IMR-90 (cell line): Measurements from ENCODE around the gene ITGA6. TPM values are rescaled to one million over a fixed set of nuclear protein-coding genes. Genes with fewer than 3 reads are reported as not detected.

Source experiments
- ATAC-seq: fragments of 200-7000 bp; cut with Tn5 transposase; 2 replicates; pipeline ENCODE4 v1.9.1; 2020; ENCODE audit warnings: low read depth, mild to moderate bottlenecking, moderate library complexity
- BruUV-seq: library from RNA; stranded (reverse); fragments of 400-500 nt; replicated peaks from 2 replicates; lab custom pipeline; 2021; lab: Mats Ljungman, UMichigan
- CTCF ChIA-PET: fragments of 300-600 bp; formaldehyde crosslinking; extraction: SDS; loops from one replicate; lab custom pipeline; 2021; ENCODE audit warnings: antibody characterized with exemption; lab: Yijun Ruan, JAX
- POLR2A ChIA-PET: fragments of 300-600 bp; sonication (Branson Sonifier 250); formaldehyde crosslinking; loops from one replicate; lab custom pipeline; 2022; ENCODE audit warnings: antibody characterized with exemption; ENCODE audit not compliant: unreplicated experiment; lab: Charles Lee
- DNase-seq: peaks from one replicate; pipeline ENCODE4 v3.0.0; 2013
- H2AFZ ChIP-seq: replicated peaks from 2 replicates; pipeline ENCODE3; 2013; ENCODE audit warnings: low read length, mild to moderate bottlenecking; ENCODE audit not compliant: poor library complexity
- H2AK5ac ChIP-seq: 2 replicates; pipeline ENCODE4 v1.6.1; 2013; ENCODE audit warnings: low read depth, low read length, inconsistent platforms
- H2AK9ac ChIP-seq: replicated peaks from 2 replicates; pipeline ENCODE3; 2013; ENCODE audit warnings: mild to moderate bottlenecking, low read depth, low read length, moderate library complexity; ENCODE audit not compliant: poor library complexity
- H2BK120ac ChIP-seq: 2 replicates; pipeline ENCODE4 v1.6.1; 2013; ENCODE audit warnings: low read depth, low read length, inconsistent platforms
- H2BK15ac ChIP-seq: 3 replicates; pipeline ENCODE4 v1.6.1; 2013; ENCODE audit warnings: low read depth, low read length, inconsistent platforms
- H2BK20ac ChIP-seq: 2 replicates; pipeline ENCODE4 v1.6.1; 2013; ENCODE audit warnings: low read depth, mild to moderate bottlenecking, inconsistent platforms, low read length, moderate library complexity
- H2BK5ac ChIP-seq: 2 replicates; pipeline ENCODE4 v1.6.1; 2013; ENCODE audit warnings: mild to moderate bottlenecking, low read depth, low read length, inconsistent platforms; ENCODE audit not compliant: poor library complexity, severe bottlenecking
- H3K14ac ChIP-seq: replicated peaks from 2 replicates; pipeline ENCODE4 v1.6.1; 2013; ENCODE audit warnings: low read depth, low read length, inconsistent platforms
- H3K18ac ChIP-seq: 2 replicates; pipeline ENCODE4 v1.6.1; 2013; ENCODE audit warnings: low read depth, low read length, control low read depth
- H3K23ac ChIP-seq: 2 replicates; pipeline ENCODE4 v1.6.1; 2013; ENCODE audit warnings: low read depth, low read length, inconsistent platforms
- H3K27ac ChIP-seq: 2 replicates; pipeline ENCODE4 v1.5.1; 2013; ENCODE audit warnings: mild to moderate bottlenecking, control low read depth, low read length; ENCODE audit not compliant: insufficient read depth
- H3K27me3 ChIP-seq: 2 replicates; pipeline ENCODE4 v1.6.1; 2013; ENCODE audit warnings: low read length; ENCODE audit not compliant: control insufficient read depth, insufficient read depth
- H3K36me3 ChIP-seq: 2 replicates; pipeline ENCODE4 v1.6.1; 2013; ENCODE audit warnings: low read length, mixed read lengths; ENCODE audit not compliant: control insufficient read depth, insufficient read depth
- H3K4ac ChIP-seq: 2 replicates; pipeline ENCODE4 v1.6.1; 2013; ENCODE audit warnings: low read depth, low read length, inconsistent platforms
- H3K4me1 ChIP-seq: 2 replicates; pipeline ENCODE4 v1.6.1; 2013; ENCODE audit warnings: low read length, mixed read lengths; ENCODE audit not compliant: control insufficient read depth, insufficient read depth
- H3K4me2 ChIP-seq: 2 replicates; pipeline ENCODE4 v1.6.1; 2013; ENCODE audit warnings: low read depth, mild to moderate bottlenecking, control low read depth, low read length, moderate library complexity
- H3K4me3 ChIP-seq: 2 replicates; pipeline ENCODE4 v1.5.1; 2013; ENCODE audit warnings: low read depth, mild to moderate bottlenecking, control low read depth, low read length, moderate library complexity; ENCODE audit not compliant: insufficient read depth
- H3K56ac ChIP-seq: 2 replicates; pipeline ENCODE4 v1.6.1; 2013; ENCODE audit warnings: low read length, inconsistent platforms; ENCODE audit not compliant: insufficient read depth; ENCODE audit errors: extremely low read depth
- H3K79me1 ChIP-seq, 2 experiments: 2 replicates each; pipeline ENCODE4 v1.6.1; 2013; ENCODE audit warnings: low read length in 2 of 2, inconsistent platforms in 1 of 2, low read depth in 1 of 2
- H3K9ac ChIP-seq: 2 replicates; pipeline ENCODE4 v1.6.1; 2013; ENCODE audit warnings: low read depth, low read length, control low read depth
- H3K9me1 ChIP-seq: 2 replicates; pipeline ENCODE4 v1.6.1; 2013; ENCODE audit warnings: low read length, inconsistent platforms; ENCODE audit not compliant: insufficient read depth
- H3K9me3 ChIP-seq: 2 replicates; pipeline ENCODE4 v1.6.1; 2013; ENCODE audit warnings: low read length; ENCODE audit not compliant: control insufficient read depth, insufficient read depth
- H4K20me1 ChIP-seq: 2 replicates; pipeline ENCODE4 v1.6.1; 2013; ENCODE audit warnings: low read length, inconsistent platforms; ENCODE audit not compliant: insufficient read depth
- H4K5ac ChIP-seq: 2 replicates; pipeline ENCODE4 v1.6.1; 2013; ENCODE audit warnings: mild to moderate bottlenecking, low read depth, low read length, control low read depth
- H4K8ac ChIP-seq, 2 experiments: 2 replicates each; pipeline ENCODE4 v1.6.1; 2013; ENCODE audit warnings: low read depth in 2 of 2, low read length in 2 of 2, control low read depth in 1 of 2, inconsistent platforms in 1 of 2
- H4K91ac ChIP-seq: 2 replicates; pipeline ENCODE4 v1.6.1; 2013; ENCODE audit warnings: low read depth, low read length, inconsistent platforms; ENCODE audit not compliant: insufficient read depth
- CHD1 ChIP-seq: IDR thresholded peaks from 2 replicates; pipeline ENCODE4 v1.6.1; 2012; ENCODE audit warnings: low read depth, low read length, improper control_type of control experiment
- CTCF ChIP-seq: conservative IDR thresholded peaks from 2 replicates; pipeline ENCODE4 v1.5.1; 2012; ENCODE audit warnings: mild to moderate bottlenecking, low read depth, low read length, improper control_type of control experiment
- ELK1 ChIP-seq: fragments of 150-350 bp; IDR thresholded peaks from 2 replicates; pipeline ENCODE4 v1.6.1; 2016; ENCODE audit warnings: low read depth, mild to moderate bottlenecking, low read length, moderate library complexity, borderline replicate concordance
- FOS ChIP-seq: fragments of 150-350 bp; IDR thresholded peaks from 2 replicates; pipeline ENCODE4 v1.6.1; 2016; ENCODE audit warnings: low read depth, low read length
- MAFK ChIP-seq: IDR thresholded peaks from 2 replicates; pipeline ENCODE4 v1.6.1; 2012; ENCODE audit warnings: low read depth, low read length, improper control_type of control experiment
- MAZ ChIP-seq: IDR thresholded peaks from 2 replicates; pipeline ENCODE4 v1.6.1; 2012; ENCODE audit warnings: low read depth, mild to moderate bottlenecking, low read length, improper control_type of control experiment, moderate library complexity, borderline replicate concordance
- MXI1 ChIP-seq: IDR thresholded peaks from 2 replicates; pipeline ENCODE4 v1.6.1; 2012; ENCODE audit warnings: low read depth, mild to moderate bottlenecking, low read length, moderate library complexity, borderline replicate concordance
- NFE2L2 ChIP-seq: fragments of 150-350 bp; IDR thresholded peaks from 2 replicates; pipeline ENCODE4 v1.6.1; 2016; ENCODE audit warnings: low read depth, mild to moderate bottlenecking, low read length
- POLR2A ChIP-seq: IDR thresholded peaks from 2 replicates; pipeline ENCODE4 v1.6.1; 2012; ENCODE audit warnings: mild to moderate bottlenecking, low read depth, low read length
- RAD21 ChIP-seq: IDR thresholded peaks from 2 replicates; pipeline ENCODE4 v1.6.1; 2012; ENCODE audit warnings: low read length, improper control_type of control experiment
- RCOR1 ChIP-seq: IDR thresholded peaks from 2 replicates; pipeline ENCODE4 v1.6.1; 2012; ENCODE audit warnings: mild to moderate bottlenecking, low read length, improper control_type of control experiment; ENCODE audit not compliant: insufficient replicate concordance
- RFX5 ChIP-seq: IDR thresholded peaks from 2 replicates; pipeline ENCODE4 v1.8.0; 2012; ENCODE audit warnings: low read depth, mild to moderate bottlenecking, low read length, moderate library complexity
- SMC3 ChIP-seq: fragments of 150-350 bp; IDR thresholded peaks from 2 replicates; pipeline ENCODE4 v1.6.1; 2016; ENCODE audit warnings: low read depth, mild to moderate bottlenecking, antibody characterized with exemption, low read length, moderate library complexity
- dilution Hi-C: fragments of 300-500 bp; cut with HindIII; formaldehyde crosslinking; loops from one replicate; pipeline ENCODE4 v1.14.3; 2018; ENCODE audit warnings: low sequenced_read_pairs; ENCODE audit not compliant: unreplicated experiment
- in situ Hi-C: fragments of 300-500 bp; cut with MboI; formaldehyde crosslinking; loops from 3 replicates; pipeline ENCODE4 v1.14.3; 2019; ENCODE audit warnings: low sequenced_read_pairs, inconsistent platforms, mixed read lengths
- intact Hi-C: fragments of 100-400 bp; cut with micrococcal nuclease; formaldehyde crosslinking; loops from 2 replicates; pipeline ENCODE4 v1.10.0; 2022
- polyA plus RNA-seq, 3 experiments: library from polyadenylated mRNA; depleted of rRNA; stranded (reverse); fragments of >200 nt; gene quantifications; 2 replicates each; pipeline ENCODE4 v1.2.3, GENCODE V29; 2012; ENCODE audit warnings: low replicate concordance in 1 of 3
- total RNA-seq: library from RNA; depleted of rRNA; stranded (reverse); fragments of >200 nt; gene quantifications from 2 replicates; pipeline ENCODE4 v1.2.3, GENCODE V29; 2012

The ITGA6 gene
- total and polyA plus RNA-seq, 2 of the 4 experiments (the other 2 are of a cell fraction) = 12.5 to 43.9 TPM

- ChIA-PET CTCF (no interaction called here), POLR2A (no interaction called here)
- Histone ChIP-seq H3K4me2 (peak overlapping the region; percentile 61; the same call in 1 of the 2 replicates), H2BK120ac (no peak overlapping the region), H4K8ac (peak overlapping the region in 1 of 2 experiments; percentile 22; a peak in 3 of 4 replicates), H4K5ac (peak overlapping the region; percentile 43; the same call in 1 of the 2 replicates), H3K18ac (peak overlapping the region; percentile 25; the same call in 1 of the 2 replicates), H3K79me1 (peaks cover 16 to 25% of the 10 kb centered on the region in 2 experiments; a peak in 3 of 4 replicates), H2BK15ac (peak overlapping the region; percentile 59; the same call in 2 of the 3 replicates), H3K4me3 (no peak overlapping the region), H3K23ac (0 out of 2 replicates have a peak overlapping the region, but pooled peaks have one; percentile 2), H2BK5ac (peak overlapping the region; percentile 61), H3K4me1 (peaks cover 10% of the 10 kb centered on the region), H3K9me1 (peaks cover 4% of the 10 kb centered on the region; the same call in 1 of the 2 replicates), H3K27ac (no peak overlapping the region), H3K9me3 (peaks cover 2% of the 10 kb centered on the region; the same call in 1 of the 2 replicates), H3K56ac (no peak overlapping the region), H2AK9ac (no peak overlapping the region), H3K36me3 (no peaks in the 10 kb centered on the region), H3K27me3 (no peaks in the 10 kb centered on the region), H2BK20ac (no peak overlapping the region), H4K20me1 (no peaks in the 10 kb centered on the region), H3K14ac (0 out of 2 replicates have a peak overlapping the region, but pooled peaks have one; percentile 14), H3K4ac (no peak overlapping the region), H3K9ac (no peak overlapping the region), H2AFZ (no peak overlapping the region), H2AK5ac (no peak overlapping the region), H4K91ac (no peak overlapping the region)
- no peak for TF ChIP-seq CTCF
- no peak for TF ChIP-seq RFX5
- no peak for TF ChIP-seq CHD1
- TF ChIP-seq MAFK = no peak
- TF ChIP-seq MAZ = no peak
- TF ChIP-seq RAD21 = no peak
- TF ChIP-seq MXI1 = no peak
- no peak for TF ChIP-seq RCOR1
- no peak for TF ChIP-seq ELK1
- TF ChIP-seq FOS = no peak
- TF ChIP-seq SMC3 = no peak
- no peak for TF ChIP-seq POLR2A
- no peak for TF ChIP-seq NFE2L2
- BruUV-seq = no TSS peak
- dilution Hi-C loops = no loop called here
- intact Hi-C loops = loop anchor here (5.0 kb wide), 1 partner anchor 34 kb away; no protein-coding TSS in a partner anchor
- DNase-seq (peak; percentile 41), ATAC-seq (no peak)
- in situ Hi-C loops = no loop called here
These were observed 123.9 kb downstream of the ITGA6 start for GRCh38 chr2:172551271-172551670.
